GM18909 (cell line): ENCODE results near the gene STAM.

ENCODE experiments used
- ATAC-seq: cut with Tn5 transposase; IDR thresholded peaks from one replicate; pipeline ENCODE4 v1.9.1; 2021; ENCODE audit warnings: mild to moderate bottlenecking; ENCODE audit not compliant: unreplicated experiment, poor library complexity

Gene STAM

GRCh38 chr10:17645621-17646345 is 1.8 kb downstream of the STAM start:
- ATAC-seq = no peak

DNA sequence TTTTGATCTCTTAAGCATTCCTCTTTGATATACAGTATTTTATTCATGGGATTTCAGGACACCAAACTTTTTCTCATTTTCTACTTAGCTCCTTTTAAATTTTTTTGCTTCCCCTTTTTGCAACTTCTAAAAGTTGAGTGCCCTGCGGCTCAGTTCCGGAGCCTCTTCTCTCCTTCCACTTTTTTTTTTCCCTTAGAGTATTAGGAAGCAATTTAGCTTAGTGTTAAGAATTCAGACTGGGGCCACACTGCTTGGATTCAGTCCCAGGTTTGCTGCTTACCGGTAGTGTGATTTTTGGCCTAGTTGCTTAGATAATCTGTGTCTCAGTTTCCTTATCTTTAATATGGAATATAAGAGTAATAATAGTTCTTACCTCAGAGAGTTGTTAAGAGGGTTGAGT is 3.4 kb downstream of the STAM start:
- ATAC-seq = no peak

DNA sequence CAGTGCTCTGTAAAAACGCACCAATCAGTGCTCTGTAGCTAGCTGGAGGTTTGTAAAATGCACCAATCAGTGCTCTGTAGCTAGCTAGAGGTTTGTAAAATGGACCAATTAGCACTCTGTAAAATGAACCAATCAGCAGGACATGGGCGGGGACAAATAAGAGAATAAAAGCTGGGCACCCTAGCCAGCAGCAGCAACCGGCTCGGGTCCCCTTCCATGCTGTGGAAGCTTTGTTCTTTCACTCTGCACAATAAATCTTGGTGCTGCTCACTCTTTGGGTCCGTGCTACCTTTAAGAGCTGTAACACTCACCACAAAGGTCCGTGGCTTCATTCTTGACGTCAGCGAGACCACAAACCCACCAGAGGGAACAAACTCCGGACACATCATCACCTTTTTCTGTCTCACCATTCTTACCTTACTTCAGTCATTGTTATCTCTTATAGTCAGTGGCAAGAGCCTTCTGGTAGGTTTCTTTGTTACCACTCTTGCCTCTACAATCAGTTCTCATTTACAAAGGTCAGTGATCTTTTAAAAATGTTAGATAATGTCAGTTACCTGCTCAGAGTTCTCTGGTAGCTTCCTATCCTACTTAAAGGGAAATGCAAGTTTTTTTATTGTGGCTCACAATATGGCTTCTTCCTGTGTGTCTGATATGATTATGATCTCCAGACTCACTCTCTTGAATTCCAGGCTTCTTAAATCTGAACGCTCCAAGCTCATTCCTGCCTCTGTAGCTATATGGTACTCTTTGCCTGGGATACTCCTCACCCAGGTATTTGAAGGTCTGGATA is 4.5 kb downstream of the STAM start:
- ATAC-seq = no peak

DNA sequence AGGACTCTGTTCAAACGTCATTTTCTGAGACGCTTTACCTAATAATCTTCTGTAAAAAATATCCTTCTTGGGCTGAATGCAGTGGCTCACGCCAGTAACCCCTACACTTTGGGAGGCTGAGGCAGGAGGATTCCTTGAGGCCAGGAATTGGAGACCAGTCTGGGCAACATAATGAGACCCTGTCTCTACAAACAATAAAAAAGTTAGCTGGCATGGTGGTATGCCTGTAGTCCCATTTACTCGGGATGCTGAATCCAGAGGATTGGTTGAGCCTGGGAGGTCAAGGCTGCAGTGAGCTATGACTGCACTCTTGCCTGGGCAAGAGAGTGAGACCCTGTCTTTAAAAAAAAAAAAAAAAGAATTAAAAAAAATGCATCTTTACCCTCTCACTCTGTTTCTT is 5.1 kb downstream of the STAM start:
- no peak for ATAC-seq

GRCh38 chr10:17649836-17650235 is 5.9 kb downstream of the STAM start:
- no peak for ATAC-seq

- no peak for ATAC-seq
These were observed 6.5 kb downstream of the STAM start for GRCh38 chr10:17650416-17650815.

DNA sequence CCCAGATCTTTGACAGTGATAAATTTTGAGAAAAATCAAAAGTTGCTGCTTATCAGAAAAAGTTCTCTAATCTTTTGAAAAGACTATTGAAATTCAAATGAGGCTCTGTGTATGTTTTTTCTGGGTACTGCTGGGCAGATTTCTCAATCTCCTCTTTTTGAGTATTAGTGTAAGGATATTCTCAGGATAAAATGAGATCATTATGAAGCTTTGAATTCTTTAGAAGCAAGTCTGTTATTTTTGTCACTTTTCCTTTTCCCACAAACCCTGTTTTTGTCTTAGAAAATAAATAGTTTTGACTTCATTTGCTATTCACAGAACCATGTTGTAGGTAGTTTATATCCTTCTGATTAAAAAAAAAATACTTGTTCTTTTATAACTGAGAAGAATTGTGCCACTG is 7.9 kb downstream of the STAM start:
- no peak for ATAC-seq

GRCh38 chr10:17652585-17652984 is 8.6 kb downstream of the STAM start:
- ATAC-seq = peak; percentile 32

GRCh38 chr10:17655009-17655408 is 11.1 kb downstream of the STAM start:
- ATAC-seq = peak; percentile 26

DNA sequence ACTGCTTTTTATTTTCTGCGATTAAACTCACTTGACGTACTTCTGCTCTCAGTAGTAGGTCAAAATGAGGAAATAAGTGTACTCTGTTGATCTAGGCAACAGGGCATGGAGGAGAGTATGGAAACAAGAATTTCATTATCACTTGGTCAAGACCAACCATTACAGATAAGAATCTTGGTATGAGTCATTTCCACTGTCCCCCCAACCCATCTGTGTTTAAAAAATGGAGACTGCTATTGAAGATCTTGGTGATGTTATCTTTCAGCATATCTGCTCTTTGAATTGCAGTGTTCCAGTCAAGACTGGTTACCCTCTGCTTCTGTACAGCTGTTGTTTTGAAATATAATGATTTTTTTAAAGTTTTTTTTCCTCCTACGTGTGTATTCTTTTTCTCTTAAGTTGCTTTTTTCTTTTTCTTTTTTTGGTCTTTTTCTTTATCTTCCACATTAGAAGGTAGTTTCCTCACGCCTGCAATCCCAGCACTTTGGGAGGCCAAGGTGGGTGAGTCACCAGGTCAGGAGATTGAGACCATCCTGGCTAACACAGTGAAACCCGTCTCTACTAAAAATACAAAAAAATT is 11.7 kb downstream of the STAM start:
- peak; percentile 94 for ATAC-seq

- ATAC-seq = no peak
These were observed 13.2 kb downstream of the STAM start for GRCh38 chr10:17657103-17657500.

GRCh38 chr10:17659365-17659764 is 15.4 kb downstream of the STAM start:
- ATAC-seq = no peak

DNA sequence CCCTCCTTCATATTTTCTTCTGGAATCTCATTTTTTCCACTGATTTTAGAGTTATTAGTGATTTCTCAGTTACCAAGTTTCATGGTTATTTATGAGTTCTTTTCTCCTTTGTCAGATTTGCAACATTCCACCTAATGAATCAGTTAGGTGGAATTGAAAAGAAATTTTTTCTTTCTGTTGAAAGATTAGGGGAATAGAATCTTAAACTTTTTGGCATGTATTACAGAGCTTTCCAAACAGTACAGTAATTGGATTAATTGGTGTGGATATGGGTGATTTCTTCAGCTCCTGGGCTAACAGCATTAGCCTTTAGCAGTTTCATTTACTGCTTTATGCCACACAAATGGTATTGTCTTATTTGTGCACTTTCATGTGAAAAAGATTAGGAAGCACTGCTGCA is 17.0 kb downstream of the STAM start:
- ATAC-seq = no peak

DNA sequence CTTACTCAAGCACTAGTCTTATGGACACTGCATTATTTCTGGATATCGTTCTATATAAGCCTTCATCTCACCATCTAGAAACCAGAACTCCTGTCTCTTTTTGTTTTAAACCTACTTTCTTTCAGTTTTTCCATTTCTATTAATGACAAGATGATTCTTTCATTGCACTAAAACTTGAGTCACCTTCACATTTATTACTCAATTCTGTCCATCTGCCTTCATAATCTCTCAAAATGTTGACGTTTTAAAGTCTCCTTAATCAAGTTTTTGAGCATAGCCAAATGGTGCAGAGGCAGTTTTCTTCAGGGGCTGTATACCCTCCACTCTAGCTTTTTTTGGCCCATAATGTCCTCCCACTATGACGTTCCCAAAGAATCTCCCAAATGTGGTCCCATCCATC is 17.6 kb downstream of the STAM start:
- ATAC-seq = no peak

DNA sequence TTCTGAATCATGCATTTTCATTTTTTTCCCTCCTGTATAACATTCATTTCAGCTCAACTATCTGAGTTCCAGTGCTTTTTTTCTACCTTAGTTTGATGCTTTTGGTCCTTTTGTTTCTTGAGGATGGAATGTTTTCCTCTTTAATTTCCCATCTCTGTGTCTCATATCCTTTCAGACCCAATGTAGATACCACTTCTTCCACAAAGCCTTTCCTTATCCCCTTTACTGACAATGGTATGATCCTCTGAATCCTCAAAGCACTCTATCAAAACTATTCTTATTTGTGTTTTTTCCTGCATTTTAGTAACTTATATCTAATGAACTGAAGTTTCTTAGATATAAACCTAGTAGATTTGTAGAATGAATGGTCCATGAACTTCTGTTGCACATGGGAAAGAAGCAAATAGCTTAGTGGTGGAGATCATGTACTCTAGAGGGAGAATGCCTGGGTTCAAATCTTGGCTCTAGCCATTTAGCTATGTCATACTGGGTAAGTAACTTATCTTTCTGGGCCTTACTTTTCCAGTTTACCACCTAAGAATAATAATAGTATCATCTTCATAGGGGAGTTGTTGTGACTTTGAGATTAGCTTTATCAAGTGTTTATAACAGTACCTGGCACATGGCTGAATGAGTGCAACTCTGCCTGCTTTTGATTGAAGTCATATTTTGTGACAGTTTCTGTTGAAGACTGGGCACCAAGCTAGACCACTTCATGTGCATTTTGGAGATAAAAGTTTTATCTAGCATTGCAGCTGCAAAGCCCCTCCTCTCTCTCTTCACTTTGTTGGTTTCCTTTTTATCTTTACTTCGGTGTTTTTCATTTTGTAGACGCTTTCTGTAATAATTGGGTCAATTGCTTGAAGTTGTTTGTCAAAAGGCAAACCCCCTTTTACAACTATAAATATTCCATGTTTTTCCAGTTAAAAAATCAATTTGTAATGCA is 18.5 kb downstream of the STAM start:
- ATAC-seq = no peak

DNA sequence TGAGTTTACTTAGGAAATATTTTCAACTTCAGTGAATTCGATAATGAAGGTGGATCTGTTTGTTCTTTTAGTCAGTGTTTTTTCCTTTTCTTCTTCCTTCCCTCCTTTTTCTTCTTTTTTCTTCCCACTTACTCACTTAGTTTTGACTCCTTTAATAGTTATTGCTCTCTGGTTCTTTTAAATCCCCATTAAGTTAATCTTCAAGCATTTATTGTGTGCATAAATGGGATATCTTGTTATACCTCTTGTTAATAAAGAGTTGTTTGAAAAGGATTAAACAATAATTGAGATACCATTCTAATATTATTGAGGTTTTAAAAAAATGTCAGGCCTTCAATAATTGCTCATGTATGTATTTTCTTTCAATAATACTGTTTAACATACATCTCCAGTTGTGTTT is 19.5 kb downstream of the STAM start:
- no peak for ATAC-seq

- no peak for ATAC-seq
These were observed 21.8 kb downstream of the STAM start for GRCh38 chr10:17665747-17666146.

GRCh38 chr10:17668435-17669184 is 24.7 kb downstream of the STAM start:
- peak; percentile 37 for ATAC-seq

DNA sequence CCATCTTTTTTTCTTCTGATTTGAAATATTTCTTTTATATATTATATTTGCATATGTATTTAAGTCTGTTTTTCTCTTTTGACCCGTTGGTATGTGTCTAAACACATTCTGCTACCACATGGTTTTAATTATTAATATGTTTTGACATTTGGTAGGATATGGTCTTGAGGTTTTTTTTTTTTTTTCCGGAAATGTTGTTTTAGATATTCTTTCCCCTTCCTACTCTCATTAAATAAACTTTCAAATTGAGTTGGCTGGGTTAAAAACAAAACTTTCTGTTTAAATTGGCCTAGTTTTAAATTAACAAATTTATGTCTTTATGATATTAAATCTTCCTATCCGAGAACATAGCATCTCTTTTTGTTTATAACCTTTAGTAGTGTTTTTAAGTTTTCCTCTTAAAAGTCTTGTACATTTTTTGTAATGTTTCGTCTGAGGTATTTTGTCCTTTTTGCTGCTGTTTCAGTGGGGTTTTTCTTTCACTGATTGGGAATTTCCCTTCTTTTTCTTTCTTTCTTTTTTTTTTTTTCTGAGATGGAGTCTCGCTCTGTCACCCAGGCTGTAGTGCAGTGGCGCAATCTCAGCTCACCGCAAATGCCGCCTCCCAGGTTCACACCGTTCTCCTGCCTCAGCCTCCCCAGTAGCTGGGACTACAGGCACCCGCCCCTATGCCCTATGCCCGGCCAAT is 25.4 kb downstream of the STAM start:
- peak; percentile 70 for ATAC-seq
